HCT116 (cell line): Measurements from ENCODE around the gene MORN5.

Source experiments
- CTCF ChIP-seq, 3 experiments: fragments of 200-600 bp in 1 of 3; sonication (generic) in 1 of 3; IDR thresholded peaks in 2 of 3; conservative IDR thresholded peaks in 1 of 3; 2 replicates each; pipeline ENCODE4 v1.5.1; 2012 to 2017; ENCODE audit warnings: low read depth in 2 of 3, low read length in 2 of 3, antibody characterized with exemption in 1 of 3, borderline replicate concordance in 1 of 3, control low read depth in 1 of 3, mild to moderate bottlenecking in 1 of 3, mixed read lengths in 1 of 3, mixed run types in 1 of 3, moderate library complexity in 1 of 3; ENCODE audit not compliant: insufficient read depth in 1 of 3
- EZH2 ChIP-seq: fragments of 200-600 bp; sonication (generic); IDR thresholded peaks from 2 replicates; pipeline ENCODE4 v1.6.1; 2017; ENCODE audit warnings: antibody characterized with exemption, mixed run types
- MAX ChIP-seq: IDR thresholded peaks from 2 replicates; pipeline ENCODE4 v1.6.1; 2012
- POLR2A ChIP-seq: IDR thresholded peaks from 2 replicates; pipeline ENCODE4 v1.7.0; 2011; ENCODE audit warnings: borderline replicate concordance; ENCODE audit not compliant: insufficient read depth, insufficient read length; ENCODE audit errors: extremely low read depth
- POLR2AphosphoS5 ChIP-seq: IDR thresholded peaks from 2 replicates; pipeline ENCODE4 v1.6.1; 2011; ENCODE audit warnings: mild to moderate bottlenecking, low read depth, low read length, moderate library complexity
- RAD21 ChIP-seq: IDR thresholded peaks from 2 replicates; pipeline ENCODE4 v1.6.1; 2012; ENCODE audit warnings: low read depth, mild to moderate bottlenecking
- REST ChIP-seq: IDR thresholded peaks from 2 replicates; pipeline ENCODE4 v1.6.1; 2012; ENCODE audit warnings: low read depth
- SRF ChIP-seq: IDR thresholded peaks from 2 replicates; pipeline ENCODE4 v1.6.1; 2012; ENCODE audit warnings: low read depth

GRCh38 chr9:122226142-122226757 lies 66.5 kb downstream of the MORN5 start:
- TF ChIP-seq CTCF (IDR thresholded peaks at IDR 0.05 in 2 of 3, conservative IDR thresholded peaks at IDR 0.05 in 1 of 3; ENCODE audit: borderline replicate concordance in 1 of 3, insufficient read depth in 1 of 3, low read depth in 2 of 3, low read length in 2 of 3) (no peak), POLR2A (no peak), RAD21 (no peak), EZH2 (no peak), MAX (no peak), SRF (no peak), POLR2AphosphoS5 (no peak), REST (no peak)
